Kidney tubule cell (primary cell): Measurements from ENCODE around the gene CAMK2G.
"Not testable (repeated sequence)": the region's sequence is repeated elsewhere in the genome, so short reads cannot be mapped to it uniquely, and the experiment has no call there.

ENCODE experiments used
- DNase-seq: peaks from one replicate; pipeline ENCODE4 v3.0.0-alpha.2; 2018; ENCODE audit warnings: low spot score

Gene CAMK2G

DNA sequence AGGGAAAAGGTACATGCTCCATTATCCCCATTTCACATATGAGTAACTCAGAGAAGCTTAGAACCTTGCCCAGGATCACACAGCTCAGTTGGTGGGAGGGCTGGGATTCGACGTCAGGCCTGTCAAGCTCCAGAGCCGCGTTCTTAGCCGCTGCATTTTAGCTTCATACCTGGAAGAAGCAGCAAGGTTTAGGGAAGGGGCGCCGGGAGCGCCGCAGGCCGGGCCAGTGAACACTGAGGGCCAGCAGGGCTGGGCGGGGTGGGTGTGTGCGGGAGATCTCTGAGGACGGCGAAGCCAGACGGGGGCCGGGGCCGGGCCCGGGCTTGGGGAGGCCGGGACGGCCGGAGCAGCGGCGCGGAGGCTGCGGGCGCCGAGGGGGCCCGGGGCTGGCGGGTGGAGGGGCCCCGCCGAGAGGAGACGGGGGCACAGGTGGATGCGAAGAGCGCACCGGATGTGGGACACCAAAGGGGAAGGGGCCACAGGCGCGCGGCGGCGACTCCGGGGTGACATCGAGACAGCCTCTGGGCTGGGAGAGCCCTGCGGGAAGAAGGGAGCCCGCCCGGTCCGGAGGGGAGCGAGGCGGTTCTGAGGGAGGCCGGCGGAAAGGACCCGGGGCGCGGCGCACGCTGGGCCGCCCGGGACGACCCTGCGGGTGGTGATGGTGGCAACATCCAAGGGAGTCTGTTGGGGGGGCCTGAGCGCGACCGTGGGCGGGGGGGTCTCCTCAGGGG lies 63.5 kb downstream of the CAMK2G start:
- peak; percentile 45 for DNase-seq

DNA sequence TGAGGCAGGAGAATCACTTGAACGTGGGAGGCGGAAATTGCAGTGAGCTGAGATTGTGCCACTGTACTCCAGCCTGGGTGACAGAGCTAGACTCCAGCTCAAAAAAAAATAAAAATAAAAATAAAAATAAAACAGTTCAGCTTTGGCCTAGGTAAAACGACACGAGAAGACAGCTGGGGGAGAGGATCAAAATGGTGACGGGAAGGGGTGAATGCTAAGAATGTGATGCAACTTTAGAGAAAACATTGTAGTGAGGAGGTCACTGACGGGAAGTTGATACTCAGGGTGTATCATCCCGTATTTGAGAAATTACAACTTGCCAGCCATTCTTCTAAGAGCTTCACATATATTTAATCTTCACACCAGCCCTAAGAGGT lies 64.0 kb downstream of the CAMK2G start:
- DNase-seq: no peak

DNA sequence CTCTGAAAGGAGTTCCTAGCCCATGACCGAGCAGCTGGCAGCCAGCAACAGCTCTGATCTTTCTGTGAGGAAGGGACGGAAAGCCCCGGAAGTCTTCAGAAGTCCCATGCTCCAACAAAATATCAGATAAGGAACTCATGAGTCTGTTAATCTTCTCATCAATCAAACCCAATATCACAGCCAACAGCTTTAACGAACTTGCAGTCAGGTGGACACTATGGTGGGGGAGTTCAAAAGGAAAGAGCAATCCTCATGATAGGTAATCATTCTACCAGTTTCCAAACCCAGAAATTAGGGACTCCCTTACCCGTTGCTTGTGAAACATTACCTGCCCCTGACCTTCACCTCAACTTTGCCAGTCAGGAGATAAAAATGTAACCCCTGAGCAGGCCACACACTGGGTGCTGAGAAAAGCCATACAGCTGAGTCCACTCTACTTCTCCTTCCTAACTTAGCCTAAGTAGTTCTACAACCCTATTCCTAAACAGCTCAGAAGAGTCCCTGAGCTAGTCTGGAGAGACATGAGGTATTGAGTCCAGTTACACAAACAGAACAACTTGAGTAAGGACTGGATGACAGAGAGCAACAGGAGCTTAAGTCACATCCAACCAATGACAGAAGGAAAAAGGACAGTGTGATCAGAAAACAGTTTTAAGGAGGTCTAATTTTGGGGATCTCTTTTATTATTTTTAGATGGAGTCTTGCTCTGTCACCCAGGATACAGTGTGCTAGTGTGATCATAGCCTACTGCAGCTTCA lies 65.1 kb downstream of the CAMK2G start:
- DNase-seq: no peak

DNA sequence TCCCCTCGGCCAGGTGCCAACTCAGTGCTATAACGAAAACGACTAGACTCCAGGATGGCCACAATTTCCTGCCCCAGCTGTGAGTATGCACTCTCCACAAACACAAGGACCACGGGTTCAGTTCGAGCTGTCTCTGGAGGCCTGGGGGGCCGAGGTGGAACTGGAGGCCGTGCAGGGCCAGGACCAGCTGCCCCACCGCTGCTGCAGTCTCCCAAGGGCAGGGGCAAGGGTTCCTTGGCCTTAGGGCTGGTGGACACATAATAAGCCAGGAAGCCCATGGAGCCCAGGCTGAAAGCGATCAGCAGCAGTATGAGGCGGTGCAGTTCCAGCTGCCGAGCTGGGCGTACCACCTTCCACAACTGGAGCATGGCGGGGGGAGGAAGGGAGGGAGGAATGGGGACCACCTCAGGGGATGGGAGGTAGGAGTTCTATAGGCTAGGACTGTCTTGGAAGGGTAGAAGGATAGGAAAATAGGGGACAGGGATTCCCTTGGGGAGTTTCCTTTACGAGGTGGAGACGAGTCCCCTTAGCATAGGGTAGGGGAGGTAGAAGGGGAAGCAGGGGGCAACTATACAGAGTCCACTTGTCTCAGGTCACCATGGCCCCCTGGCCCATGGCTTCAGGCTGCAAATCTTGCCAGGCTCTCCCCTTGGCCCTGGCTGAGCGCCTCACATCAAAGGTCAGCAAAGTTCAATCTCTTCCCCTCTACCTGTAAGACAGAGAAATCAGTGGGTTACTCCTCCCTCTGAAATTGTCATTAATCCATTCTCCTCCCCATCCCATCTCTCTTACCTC lies 66.1 kb downstream of the CAMK2G start:
- no peak for DNase-seq

DNA sequence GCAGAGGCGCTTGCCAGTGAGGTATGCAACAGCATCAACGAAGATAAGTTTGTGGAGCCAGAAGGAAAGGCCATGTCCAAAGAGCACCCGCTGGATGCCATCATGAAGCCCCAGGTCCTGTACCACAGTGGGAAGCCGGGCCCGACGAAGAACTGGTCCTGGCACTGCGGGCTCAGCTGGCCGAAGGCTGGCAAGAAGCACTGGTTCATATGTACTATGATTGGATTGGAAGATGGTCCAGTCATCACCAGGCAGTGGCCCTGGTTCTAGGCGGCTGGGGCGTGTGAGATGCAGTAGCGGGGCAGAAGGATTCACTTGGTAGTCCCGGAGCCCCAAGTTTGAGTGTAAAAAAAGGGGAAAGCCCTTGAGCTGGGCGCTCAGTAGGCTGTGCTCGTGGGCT lies 66.9 kb downstream of the CAMK2G start:
- DNase-seq: no peak

DNA sequence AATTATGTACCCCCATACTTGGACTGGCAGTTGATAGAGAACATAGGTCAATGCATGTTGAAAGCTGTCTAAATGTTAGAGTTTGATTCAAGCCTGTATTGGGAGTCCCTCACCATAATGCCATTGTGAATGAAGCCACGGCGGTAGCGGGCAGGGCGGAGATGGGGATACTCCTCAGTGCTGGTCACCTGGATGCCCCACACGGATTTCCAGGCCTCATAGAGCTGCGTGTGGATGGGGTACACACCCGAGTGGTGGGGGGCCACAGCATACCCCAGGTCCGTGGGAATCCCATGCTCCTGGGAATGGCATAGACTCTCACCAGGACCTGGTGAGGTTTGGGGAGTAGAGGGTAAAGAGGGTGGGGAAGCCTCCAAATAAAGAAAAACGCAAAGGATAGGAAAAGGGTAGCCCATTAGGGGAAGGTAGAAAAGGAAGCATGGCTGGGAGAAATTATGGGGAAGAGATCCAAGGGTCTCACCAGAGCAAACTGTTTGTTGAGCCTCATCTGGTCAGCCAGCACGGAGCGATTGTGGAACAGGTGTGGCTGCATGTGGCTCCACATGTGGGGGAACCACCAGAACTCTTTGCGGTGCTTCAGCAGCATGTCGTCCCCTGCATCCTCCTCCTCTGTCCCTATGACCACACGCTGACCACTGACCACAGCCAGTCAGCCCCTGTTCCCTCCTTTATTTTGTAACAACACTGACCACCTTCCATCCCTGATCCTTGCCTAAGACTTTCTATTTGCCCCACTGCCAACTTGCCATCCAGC lies 68.0 kb downstream of the CAMK2G start:
- DNase-seq: no peak

DNA sequence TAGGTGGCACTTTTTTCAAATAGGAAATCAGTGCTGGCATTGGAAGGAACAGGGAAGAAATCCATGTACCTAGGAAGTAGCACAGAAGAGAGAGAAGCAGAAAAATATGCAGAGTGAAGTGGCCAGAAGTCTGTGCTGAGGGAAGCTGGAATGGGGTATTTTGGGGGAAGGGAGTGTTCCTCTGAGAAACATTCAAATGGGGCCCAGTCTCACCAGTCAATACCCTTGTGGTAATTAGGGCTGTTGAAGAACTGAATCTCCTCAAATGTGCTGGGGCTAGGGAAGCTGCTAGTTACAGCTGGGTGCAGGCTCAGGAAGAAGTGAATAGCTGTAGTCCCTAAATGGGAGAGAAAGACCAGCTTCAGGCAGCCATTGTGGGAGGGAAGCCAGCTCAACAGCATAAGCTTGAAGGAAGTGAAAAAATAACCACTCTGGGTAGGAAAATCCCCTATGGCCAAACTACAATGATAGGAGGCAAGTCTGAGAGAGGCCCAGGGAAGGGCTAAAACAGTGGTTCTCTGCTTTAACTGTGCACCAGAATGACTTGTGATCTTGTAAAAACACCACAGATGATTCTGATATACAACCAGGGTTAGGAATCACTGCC lies 70.6 kb downstream of the CAMK2G start:
- DNase-seq: no peak

DNA sequence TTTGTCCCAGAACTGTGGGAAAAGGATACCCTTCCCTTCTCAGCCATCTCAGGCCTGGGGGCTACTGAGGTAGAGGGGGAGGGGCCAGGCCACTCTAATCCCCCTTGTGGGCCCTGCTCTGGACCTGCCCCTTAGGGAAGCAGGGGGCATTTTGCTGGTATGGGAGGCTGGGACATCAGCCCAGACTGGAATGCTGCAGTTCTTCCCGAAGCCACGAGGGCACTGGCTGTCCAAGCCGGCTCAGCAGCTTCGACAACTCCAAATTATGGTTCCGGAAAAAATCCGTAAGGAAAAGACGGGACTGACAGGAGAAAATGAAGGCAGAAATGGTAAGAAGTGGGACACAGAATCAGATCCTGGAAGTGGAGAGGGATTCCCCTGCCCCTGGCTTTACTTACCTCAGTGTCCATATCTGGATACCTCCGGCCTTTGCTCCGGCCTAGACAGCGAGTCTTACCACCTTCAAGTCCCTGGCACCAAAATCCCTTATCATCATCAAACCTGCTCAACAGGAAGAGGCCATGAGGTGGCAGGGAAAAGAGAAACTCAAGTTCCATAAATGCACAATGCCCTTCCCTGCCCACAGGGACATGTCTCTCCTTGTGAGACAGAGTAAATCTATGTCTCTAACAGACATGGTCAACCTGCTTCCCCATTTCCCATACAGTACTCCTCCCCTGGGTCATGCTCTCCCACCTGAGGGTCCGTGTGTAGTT lies 71.9 kb downstream of the CAMK2G start:
- no peak for DNase-seq

DNA sequence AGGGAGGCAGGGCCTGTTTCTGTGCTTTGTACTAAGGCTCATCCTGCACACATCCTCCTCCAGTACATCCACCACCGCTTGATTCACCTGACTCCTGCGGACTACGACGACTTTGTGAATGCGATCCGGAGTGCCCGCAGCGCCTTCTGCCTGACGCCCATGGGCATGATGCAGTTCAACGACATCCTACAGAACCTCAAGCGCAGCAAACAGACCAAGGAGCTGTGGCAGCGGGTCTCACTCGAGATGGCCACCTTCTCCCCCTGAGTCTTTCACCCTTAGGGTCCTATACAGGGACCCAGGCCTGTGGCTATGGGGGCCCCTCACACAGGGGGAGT lies 73.1 kb downstream of the CAMK2G start:
- DNase-seq: no peak

DNA sequence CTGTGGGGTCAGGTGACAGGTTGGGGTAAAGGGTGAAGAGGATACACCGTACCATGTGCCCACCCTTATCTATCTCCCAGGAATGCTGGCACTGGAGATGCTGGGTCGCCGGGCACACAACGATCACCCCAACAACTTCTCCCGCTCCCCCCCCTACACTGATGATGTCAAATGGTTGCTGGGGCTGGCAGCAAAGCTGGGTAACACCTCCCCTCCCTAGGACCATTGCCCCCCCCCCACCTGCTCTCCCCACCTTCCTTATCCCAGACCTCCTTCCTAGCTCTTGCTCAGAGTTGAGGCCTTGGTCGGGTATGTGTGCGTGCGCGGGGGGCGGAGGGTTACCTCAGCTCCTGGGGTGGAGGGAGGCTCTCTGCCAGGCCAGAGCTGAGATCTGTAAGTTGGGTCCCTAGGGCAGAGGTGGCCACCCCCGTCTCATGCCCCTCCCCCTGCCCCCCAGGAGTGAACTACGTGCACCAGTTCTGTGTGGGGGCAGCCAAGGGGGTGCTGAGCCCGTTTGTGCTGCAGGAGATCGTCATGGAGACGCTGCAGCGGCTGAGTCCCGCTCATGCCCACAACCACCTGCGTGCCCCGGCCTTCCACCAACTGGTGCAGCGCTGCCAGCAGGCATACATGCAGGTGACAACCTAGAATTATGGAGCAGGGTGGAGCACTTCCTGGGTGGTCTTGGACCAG lies 73.6 kb downstream of the CAMK2G start:
- no peak for DNase-seq

DNA sequence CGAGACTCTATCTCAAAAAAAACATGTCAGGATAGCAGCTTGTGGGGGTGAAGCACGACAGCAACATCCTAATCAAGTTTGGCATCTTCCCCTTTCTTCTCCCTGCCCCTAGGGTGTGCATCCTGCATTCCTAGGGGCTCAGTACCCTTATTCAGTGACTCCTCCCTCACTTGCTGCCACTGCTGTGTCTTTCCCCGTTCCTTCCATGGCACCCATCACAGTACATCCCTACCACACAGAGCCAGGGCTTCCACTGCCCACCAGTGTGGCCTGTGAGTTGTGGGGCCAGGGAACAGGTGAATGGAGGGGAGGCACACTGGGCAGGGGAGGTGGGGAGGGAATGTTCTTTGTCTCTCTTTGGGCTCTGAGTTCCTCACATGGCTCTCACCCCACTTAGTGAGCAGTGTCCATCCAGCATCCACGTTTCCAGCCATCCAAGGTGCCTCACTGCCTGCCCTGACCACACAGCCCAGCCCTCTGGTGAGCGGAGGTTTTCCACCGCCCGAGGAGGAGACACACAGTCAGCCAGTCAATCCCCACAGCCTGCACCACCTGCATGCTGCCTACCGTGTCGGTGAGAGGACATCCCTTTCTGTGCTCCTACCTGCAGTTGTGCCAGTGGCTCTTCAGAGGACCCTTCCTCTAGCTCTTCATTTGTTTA lies 74.3 kb downstream of the CAMK2G start:
- no peak for DNase-seq

DNA sequence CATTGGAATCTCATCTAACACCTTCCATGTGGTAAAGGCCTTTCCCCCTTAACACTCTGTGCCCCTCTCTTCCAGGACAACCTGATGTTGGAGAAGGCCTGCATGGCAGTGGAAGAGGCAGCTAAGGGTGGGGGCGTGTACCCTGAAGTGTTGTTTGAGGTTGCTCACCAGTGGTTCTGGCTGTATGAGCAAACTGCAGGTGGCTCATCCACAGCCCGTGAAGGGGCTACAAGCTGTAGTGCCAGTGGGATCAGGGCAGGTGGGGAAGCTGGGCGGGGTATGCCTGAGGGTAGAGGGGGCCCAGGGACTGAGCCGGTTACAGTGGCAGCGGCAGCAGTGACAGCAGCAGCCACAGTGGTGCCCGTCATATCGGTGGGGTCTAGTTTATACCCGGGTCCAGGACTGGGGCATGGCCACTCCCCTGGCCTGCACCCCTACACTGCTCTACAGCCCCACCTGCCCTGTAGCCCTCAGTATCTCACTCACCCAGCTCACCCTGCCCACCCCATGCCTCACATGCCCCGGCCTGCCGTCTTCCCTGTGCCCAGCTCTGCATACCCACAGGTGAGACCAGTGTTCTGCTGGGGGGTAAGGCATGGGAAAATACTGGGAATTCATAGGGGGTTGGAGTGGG lies 75.3 kb downstream of the CAMK2G start:
- no peak for DNase-seq

DNA sequence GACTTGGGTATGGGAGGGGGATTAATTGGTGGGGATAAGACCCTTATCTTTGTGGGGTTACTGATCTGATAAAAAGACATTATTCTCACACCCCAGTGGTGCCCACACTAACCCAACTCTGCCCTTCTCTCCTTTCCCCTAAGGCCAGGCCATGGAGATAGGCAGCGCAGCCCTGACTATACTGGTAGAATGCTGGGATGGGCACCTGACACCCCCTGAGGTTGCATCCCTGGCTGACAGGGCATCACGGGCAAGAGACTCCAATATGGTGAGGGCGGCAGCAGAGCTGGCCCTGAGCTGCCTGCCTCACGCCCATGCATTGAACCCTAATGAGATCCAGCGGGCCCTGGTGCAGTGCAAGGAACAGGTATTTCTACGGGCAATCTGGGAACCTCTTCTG lies 76.3 kb downstream of the CAMK2G start:
- no peak for DNase-seq

DNA sequence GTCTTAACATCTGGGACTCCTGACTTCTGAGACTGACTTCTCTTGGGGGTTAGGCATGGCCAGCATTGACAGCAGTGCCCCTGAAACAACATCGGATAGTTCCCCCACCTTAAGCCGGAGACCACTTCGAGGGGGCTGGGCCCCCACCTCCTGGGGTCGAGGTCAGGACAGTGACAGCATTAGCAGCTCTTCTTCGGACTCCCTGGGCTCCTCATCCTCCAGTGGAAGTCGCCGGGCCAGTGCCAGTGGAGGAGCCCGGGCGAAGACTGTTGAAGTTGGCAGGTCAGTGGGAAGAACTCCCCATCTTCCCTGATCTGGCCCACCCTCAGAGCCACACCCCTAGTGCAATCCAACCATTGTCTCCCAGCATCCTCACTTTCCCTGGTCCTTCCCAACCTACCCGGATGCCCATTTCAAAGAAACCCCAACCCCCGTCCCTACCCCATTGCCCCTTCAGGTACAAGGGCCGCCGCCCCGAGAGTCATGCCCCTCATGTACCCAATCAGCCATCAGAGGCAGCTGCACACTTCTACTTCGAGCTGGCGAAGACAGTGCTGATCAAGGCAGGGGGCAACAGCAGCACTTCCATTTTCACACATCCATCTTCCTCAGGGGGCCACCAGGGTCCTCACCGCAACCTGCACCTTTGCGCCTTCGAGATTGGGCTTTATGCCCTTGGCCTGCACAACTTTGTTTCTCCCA lies 76.9 kb downstream of the CAMK2G start:
- no peak for DNase-seq

DNA sequence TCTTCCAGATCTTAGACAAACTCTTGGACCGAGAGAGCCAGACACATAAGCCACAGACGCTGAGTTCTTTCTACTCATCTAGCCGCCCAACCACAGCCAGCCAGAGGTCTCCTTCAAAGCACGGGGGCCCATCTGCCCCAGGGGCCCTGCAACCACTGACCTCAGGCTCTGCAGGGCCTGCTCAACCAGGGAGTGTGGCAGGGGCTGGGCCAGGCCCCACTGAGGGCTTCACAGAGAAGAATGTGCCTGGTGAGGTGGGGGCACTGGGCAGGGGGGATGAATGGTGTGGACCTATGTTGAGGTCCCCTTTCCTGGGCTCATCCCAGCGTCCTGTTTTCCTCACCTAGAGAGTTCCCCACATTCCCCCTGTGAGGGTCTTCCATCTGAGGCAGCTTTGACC lies 77.6 kb downstream of the CAMK2G start:
- no peak for DNase-seq

DNA sequence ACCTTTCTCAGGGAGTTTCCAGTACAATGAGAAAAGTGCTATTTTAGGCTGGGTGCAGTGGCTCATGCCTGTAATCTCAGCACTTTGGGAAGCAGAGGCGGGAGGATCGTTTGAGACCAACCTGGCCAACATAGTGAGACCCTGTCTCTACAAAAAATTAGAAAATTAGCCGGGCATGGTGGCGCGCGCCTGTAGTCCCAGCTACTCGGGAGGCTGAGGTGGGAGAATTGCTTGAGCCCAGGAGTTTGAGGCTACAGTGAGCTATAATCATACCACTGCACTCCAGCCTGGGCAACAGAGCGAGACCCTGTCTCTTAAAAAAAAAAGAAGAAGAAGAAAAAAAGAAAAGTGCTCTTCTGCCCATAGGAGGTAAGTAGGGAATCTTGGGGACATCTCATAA lies 78.3 kb downstream of the CAMK2G start:
- not testable (repeated sequence) for DNase-seq

DNA sequence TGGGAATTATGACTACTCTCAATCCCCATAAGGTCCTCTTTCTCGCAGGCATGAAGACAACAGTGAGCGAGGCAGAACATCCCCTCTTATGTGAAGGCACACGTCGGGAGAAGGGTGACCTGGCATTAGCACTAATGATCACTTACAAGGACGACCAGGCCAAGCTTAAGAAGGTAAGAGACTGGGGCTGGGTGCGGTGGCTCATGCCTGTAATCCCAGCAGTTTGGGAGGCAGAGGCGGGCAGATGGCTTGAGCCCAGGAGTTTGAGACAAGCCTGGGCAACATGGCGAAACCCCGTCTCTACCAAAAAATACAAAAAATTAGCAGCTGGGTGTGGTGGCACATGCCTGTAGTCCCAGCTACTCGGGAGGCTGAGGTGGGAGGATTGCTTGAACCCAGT lies 78.9 kb downstream of the CAMK2G start:
- DNase-seq: not testable (repeated sequence)

DNA sequence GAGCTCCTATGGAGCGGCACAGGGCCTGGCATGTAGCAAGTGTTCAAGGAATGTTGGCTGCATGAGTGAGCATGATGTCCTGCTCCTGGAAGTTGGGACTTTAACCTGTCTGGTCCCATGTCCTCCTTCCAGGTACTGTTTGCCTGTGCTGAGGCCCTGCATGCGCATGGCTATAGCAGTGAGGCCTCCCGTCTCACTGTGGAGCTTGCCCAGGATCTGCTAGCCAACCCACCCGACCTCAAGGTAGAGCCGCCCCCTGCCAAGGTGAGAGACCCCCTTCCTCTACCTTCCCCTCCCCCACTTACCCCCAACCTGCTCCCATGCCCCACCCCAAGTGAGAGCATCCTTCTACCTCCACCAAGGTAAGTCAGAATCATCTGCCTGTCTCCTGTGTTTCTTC lies 80.9 kb downstream of the CAMK2G start:
- DNase-seq: no peak

DNA sequence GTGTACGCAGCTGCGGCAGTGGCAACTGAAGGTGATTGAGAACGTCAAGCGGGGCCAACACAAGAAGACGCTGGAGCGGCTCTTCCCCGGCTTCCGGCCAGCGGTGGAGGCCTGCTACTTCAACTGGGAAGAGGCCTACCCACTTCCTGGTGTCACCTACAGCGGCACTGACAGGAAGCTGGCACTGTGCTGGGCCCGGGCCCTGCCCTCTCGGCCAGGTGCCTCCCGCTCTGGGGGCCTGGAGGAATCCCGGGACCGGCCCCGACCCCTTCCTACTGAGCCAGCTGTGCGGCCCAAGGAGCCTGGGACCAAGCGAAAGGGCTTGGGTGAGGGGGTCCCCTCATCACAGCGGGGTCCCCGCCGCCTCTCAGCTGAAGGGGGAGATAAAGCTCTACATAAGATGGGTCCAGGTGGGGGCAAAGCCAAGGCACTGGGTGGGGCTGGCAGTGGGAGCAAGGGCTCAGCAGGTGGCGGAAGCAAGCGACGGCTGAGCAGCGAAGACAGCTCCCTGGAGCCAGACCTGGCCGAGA lies 82.4 kb downstream of the CAMK2G start:
- DNase-seq: no peak
